Breast epithelium (tissue), 3 donors: ENCODE measurements around the gene PIAS2. TPM values are rescaled to one million over a fixed set of nuclear protein-coding genes. Genes with fewer than 3 reads are reported as not detected.

ENCODE experiments used
- total RNA-seq, 3 donors: library from RNA; depleted of rRNA; stranded (reverse); fragments of >200 nt; gene quantifications; one replicate each; pipeline ENCODE4 v1.1.0, GENCODE V29; 2016

PIAS2 gene
- total RNA-seq, 3 donors from 2014 or later = 28.2 to 37.0 (median 30.6) TPM

Other genes starting within 250 kb of the PIAS2 start
- under 1 TPM in 2 of 3 donors, not detected in 1; 0.29 to 0.33 TPM for gene ST8SIA5, start 160.5 kb downstream of the PIAS2 start, total RNA-seq
- gene KATNAL2, start 95 bp upstream of the PIAS2 start, total RNA-seq = 10 to 100 TPM in 1 of 3 donors, 1 to 10 TPM in 2; 8.2 to 16.8 (median 9.1) TPM
- gene ELOA2, start 118.1 kb upstream of the PIAS2 start, total RNA-seq = not detected
- 10 to 100 TPM; 18.7 to 41.0 (median 24.9) TPM for gene HDHD2, start 233.0 kb upstream of the PIAS2 start, total RNA-seq